Activated CD4-positive, alpha-beta memory T cell treated with anti-CD3 and anti-CD28 coated beads, Interleukin-2, amount 10 ng/mL, durations not matched to agents 7 days and 5 days (primary cell): ENCODE results near the gene MLKL. TPM values are rescaled to one million over a fixed set of nuclear protein-coding genes. Genes with fewer than 3 reads are reported as not detected.
A peak's percentile ranks its signal among the peaks of the same experiment; 100 is the strongest.
"Not testable (repeated sequence)": the region's sequence is repeated elsewhere in the genome, so short reads cannot be mapped to it uniquely, and the experiment has no call there.

Experiments
- CTCF ChIA-PET: fragments of 350-600 bp; sonication (Branson Sonifier 250); formaldehyde crosslinking; loops from one replicate; lab custom pipeline; 2021; ENCODE audit warnings: antibody characterized with exemption, inconsistent platforms; lab: Charles Lee
- POLR2A ChIA-PET: fragments of 350-600 bp; sonication (Branson Sonifier 250); formaldehyde crosslinking; loops from one replicate; lab custom pipeline; 2021; ENCODE audit warnings: antibody characterized with exemption; lab: Charles Lee
- DNase-seq: peaks from one replicate; pipeline ENCODE4 v3.0.0-alpha.2; 2020
- H3K27ac Mint-ChIP-seq: one replicate; pipeline ENCODE4 v1.8.0; 2021; ENCODE audit warnings: mild to moderate bottlenecking, mixed read lengths
- H3K27me3 Mint-ChIP-seq: one replicate; pipeline ENCODE4 v1.8.0; 2021; ENCODE audit warnings: mixed read lengths
- H3K36me3 Mint-ChIP-seq: one replicate; pipeline ENCODE4 v1.8.0; 2021; ENCODE audit warnings: low read depth, mixed read lengths
- H3K4me1 Mint-ChIP-seq: one replicate; pipeline ENCODE4 v1.8.0; 2021; ENCODE audit warnings: mixed read lengths
- H3K4me3 Mint-ChIP-seq: one replicate; pipeline ENCODE4 v1.8.0; 2021; ENCODE audit warnings: mild to moderate bottlenecking, mixed read lengths
- H3K9me3 Mint-ChIP-seq: one replicate; pipeline ENCODE4 v1.8.0; 2021; ENCODE audit warnings: mixed read lengths
- total RNA-seq, 2 experiments: library from RNA; stranded (reverse); gene quantifications; one replicate each; pipeline ENCODE4 v1.2.3, GENCODE V29; 2021

The MLKL gene
- total RNA-seq, 2 experiments from 2014 or later, result 42.8 to 45.2 TPM

GRCh38 chr16:74726716-74727115, 26.1 kb upstream of the MLKL start:
- peak; percentile 37 for DNase-seq
- POLR2A ChIA-PET, result no interaction called here
- no peaks in the 10 kb centered on the region for H3K27me3 Mint-ChIP-seq
- H3K4me1 Mint-ChIP-seq, result peaks cover 8% of the 10 kb centered on the region
- no peak overlapping the region for H3K27ac Mint-ChIP-seq
- peaks cover 9% of the 10 kb centered on the region for H3K9me3 Mint-ChIP-seq
- CTCF ChIA-PET, result interaction anchor here (0.6 to 2.7 kb wide), 14 partner anchors 11 to 430 kb away, joined by 3 to 19 read pairs (median 4); partner anchors contain the start of genes MLKL, PSMD7 and WDR59
- no peaks in the 10 kb centered on the region for H3K36me3 Mint-ChIP-seq
- no peak overlapping the region for H3K4me3 Mint-ChIP-seq

- ChIA-PET CTCF (interaction anchor here (1.0 to 2.7 kb wide), 10 partner anchors 12 to 429 kb away, joined by 3 to 19 read pairs (median 4); partner anchors contain the start of genes MLKL and PSMD7), POLR2A (no interaction called here)
- Mint-ChIP-seq H3K4me3 (no peak overlapping the region), H3K36me3 (no peaks in the 10 kb centered on the region), H3K27me3 (no peaks in the 10 kb centered on the region), H3K27ac (no peak overlapping the region), H3K9me3 (peaks cover 9% of the 10 kb centered on the region), H3K4me1 (peaks cover 8% of the 10 kb centered on the region)
- no peak for DNase-seq
Observed at GRCh38 chr16:74725651-74726455, 25.2 kb upstream of the MLKL start.

- H3K9me3 Mint-ChIP-seq, result peaks cover 9% of the 10 kb centered on the region
- no peak overlapping the region for H3K27ac Mint-ChIP-seq
- peaks cover 3% of the 10 kb centered on the region for H3K4me1 Mint-ChIP-seq
- CTCF ChIA-PET, result interaction anchor here (1.0 to 1.2 kb wide), 2 partner anchors 27 to 138 kb away, joined by 3 read pairs; no protein-coding TSS in a partner anchor
- POLR2A ChIA-PET, result no interaction called here
- no peaks in the 10 kb centered on the region for H3K36me3 Mint-ChIP-seq
- no peak overlapping the region for H3K4me3 Mint-ChIP-seq
- DNase-seq, result no peak
- peaks cover 2% of the 10 kb centered on the region for H3K27me3 Mint-ChIP-seq
Observed at GRCh38 chr16:74724820-74725549, 24.3 kb upstream of the MLKL start.

GRCh38 chr16:74723256-74723655, 22.6 kb upstream of the MLKL start:
- Mint-ChIP-seq H3K36me3 (no peaks in the 10 kb centered on the region), H3K9me3 (peaks cover 9% of the 10 kb centered on the region), H3K4me1 (no peaks in the 10 kb centered on the region), H3K27ac (no peak overlapping the region), H3K4me3 (no peak overlapping the region), H3K27me3 (peaks cover 2% of the 10 kb centered on the region)
- CTCF ChIA-PET, result no interaction called here
- POLR2A ChIA-PET, result no interaction called here
- DNase-seq, result no peak

GRCh38 chr16:74722156-74722555, 21.5 kb upstream of the MLKL start:
- H3K4me3 Mint-ChIP-seq, H3K9me3 Mint-ChIP-seq, DNase-seq, POLR2A ChIA-PET, CTCF ChIA-PET, H3K27me3 Mint-ChIP-seq, H3K36me3 Mint-ChIP-seq, H3K4me1 Mint-ChIP-seq, H3K27ac Mint-ChIP-seq: not testable (repeated sequence)

- POLR2A ChIA-PET, result interaction anchor here (1.4 kb wide), 1 partner anchor 24 kb away, joined by 3 read pairs; no protein-coding TSS in a partner anchor
- Mint-ChIP-seq H3K4me1 (no peaks in the 10 kb centered on the region), H3K27ac (no peak overlapping the region), H3K27me3 (peaks cover 2% of the 10 kb centered on the region), H3K9me3 (peaks cover 3% of the 10 kb centered on the region), H3K36me3 (no peaks in the 10 kb centered on the region), H3K4me3 (no peak overlapping the region)
- DNase-seq, result no peak
- CTCF ChIA-PET, result no interaction called here
Observed at GRCh38 chr16:74721716-74722115, 21.1 kb upstream of the MLKL start.

GRCh38 chr16:74720579-74720978, 19.9 kb upstream of the MLKL start:
- no peaks in the 10 kb centered on the region for H3K4me1 Mint-ChIP-seq
- no peak overlapping the region for H3K4me3 Mint-ChIP-seq
- H3K27me3 Mint-ChIP-seq, result peaks cover 2% of the 10 kb centered on the region
- ChIA-PET CTCF (interaction anchor here (0.6 to 1.1 kb wide), 3 partner anchors 10 to 280 kb away, joined by 3 to 7 read pairs (median 5); no protein-coding TSS in a partner anchor), POLR2A (interaction anchor here (1.4 kb wide), 1 partner anchor 23 kb away, joined by 3 read pairs; no protein-coding TSS in a partner anchor)
- no peak overlapping the region for H3K27ac Mint-ChIP-seq
- no peaks in the 10 kb centered on the region for H3K9me3 Mint-ChIP-seq
- H3K36me3 Mint-ChIP-seq, result no peaks in the 10 kb centered on the region
- DNase-seq, result no peak

GRCh38 chr16:74718741-74719610, 18.3 kb upstream of the MLKL start:
- CTCF ChIA-PET, result interaction anchor here (0.5 to 1.1 kb wide), 2 partner anchors 9 to 13 kb away, joined by 3 read pairs; no protein-coding TSS in a partner anchor
- Mint-ChIP-seq H3K27ac (no peak overlapping the region), H3K4me1 (no peaks in the 10 kb centered on the region), H3K36me3 (no peaks in the 10 kb centered on the region), H3K9me3 (no peaks in the 10 kb centered on the region), H3K4me3 (no peak overlapping the region), H3K27me3 (peaks cover 2% of the 10 kb centered on the region)
- POLR2A ChIA-PET, result interaction anchor here (0.8 kb wide), 1 partner anchor 53 kb away, joined by 3 read pairs; the partner anchor contains the start of gene RFWD3
- no peak for DNase-seq

GRCh38 chr16:74718140-74718539, 17.5 kb upstream of the MLKL start:
- CTCF ChIA-PET, result no interaction called here
- DNase-seq, result no peak
- Mint-ChIP-seq H3K36me3 (no peaks in the 10 kb centered on the region), H3K4me1 (no peaks in the 10 kb centered on the region), H3K4me3 (no peak overlapping the region), H3K27me3 (peaks cover 2% of the 10 kb centered on the region), H3K9me3 (no peaks in the 10 kb centered on the region), H3K27ac (no peak overlapping the region)
- POLR2A ChIA-PET, result no interaction called here

- no peak overlapping the region for H3K27ac Mint-ChIP-seq
- peaks cover 2% of the 10 kb centered on the region for H3K27me3 Mint-ChIP-seq
- ChIA-PET POLR2A (no interaction called here), CTCF (no interaction called here)
- DNase-seq, result no peak
- H3K4me3 Mint-ChIP-seq, result no peak overlapping the region
- no peaks in the 10 kb centered on the region for H3K4me1 Mint-ChIP-seq
- no peaks in the 10 kb centered on the region for H3K36me3 Mint-ChIP-seq
- no peaks in the 10 kb centered on the region for H3K9me3 Mint-ChIP-seq
Observed at GRCh38 chr16:74717367-74717766, 16.7 kb upstream of the MLKL start.

- Mint-ChIP-seq H3K27me3 (peaks cover 2% of the 10 kb centered on the region), H3K27ac (no peak overlapping the region), H3K36me3 (no peaks in the 10 kb centered on the region), H3K4me3 (no peak overlapping the region), H3K4me1 (no peaks in the 10 kb centered on the region), H3K9me3 (no peaks in the 10 kb centered on the region)
- DNase-seq, result no peak
- POLR2A ChIA-PET, result no interaction called here
- CTCF ChIA-PET, result interaction anchor here (1.5 kb wide), 1 partner anchor 16 kb away, joined by 3 read pairs; the partner anchor contains the start of gene MLKL
Observed at GRCh38 chr16:74716355-74716754, 15.7 kb upstream of the MLKL start.

GRCh38 chr16:74713876-74714275, 13.2 kb upstream of the MLKL start:
- H3K27me3 Mint-ChIP-seq, result no peaks in the 10 kb centered on the region
- ChIA-PET POLR2A (no interaction called here), CTCF (interaction anchor here (0.7 to 5.7 kb wide), 6 partner anchors 8 to 149 kb away, joined by 3 to 38 read pairs (median 6); partner anchors contain the start of gene MLKL)
- no peak overlapping the region for H3K4me3 Mint-ChIP-seq
- H3K36me3 Mint-ChIP-seq, result no peaks in the 10 kb centered on the region
- no peaks in the 10 kb centered on the region for H3K9me3 Mint-ChIP-seq
- H3K4me1 Mint-ChIP-seq, result peaks cover 4% of the 10 kb centered on the region
- DNase-seq, result no peak
- H3K27ac Mint-ChIP-seq, result no peak overlapping the region
